ENCODE data around the gene CEPT1. TPM values are rescaled to one million over a fixed set of nuclear protein-coding genes. Genes with fewer than 3 reads are reported as not detected.

Gene CEPT1
- total RNA-seq, 4 donors from 2014 or later, result 12.6 to 82.3 (median 35.8) TPM

GRCh38 chr1:111193712-111194480, 53.9 kb downstream of the CEPT1 start:
- no peaks in the 10 kb centered on the region for H3K4me1 ChIP-seq
- no peak overlapping the region for H3K27ac ChIP-seq
- TF ChIP-seq CTCF (IDR thresholded peaks at IDR 0.05) (no peak), POLR2A (IDR thresholded peaks at IDR 0.05) (no peak)
- no peaks in the 10 kb centered on the region for H3K36me3 ChIP-seq
- H3K4me3 ChIP-seq, result no peak overlapping the region
- H3K27me3 ChIP-seq, result no peaks in the 10 kb centered on the region
- H3K9me3 ChIP-seq, result no peaks in the 10 kb centered on the region
- DNase-seq, result no peak
- intact Hi-C loops (cut with DNase I; ENCODE audit: low total_unique reads), result no loop called here

GRCh38 chr1:111195002-111195684, 55.1 kb downstream of the CEPT1 start:
- Histone ChIP-seq H3K27ac (no peak overlapping the region), H3K4me1 (no peaks in the 10 kb centered on the region), H3K9me3 (no peaks in the 10 kb centered on the region), H3K36me3 (no peaks in the 10 kb centered on the region), H3K27me3 (no peaks in the 10 kb centered on the region), H3K4me3 (no peak overlapping the region)
- no peak for TF ChIP-seq POLR2A (IDR thresholded peaks at IDR 0.05)
- no peak for TF ChIP-seq CTCF (IDR thresholded peaks at IDR 0.05)
- DNase-seq, result no peak
- intact Hi-C loops (cut with DNase I; ENCODE audit: low total_unique reads), result no loop called here

- no peaks in the 10 kb centered on the region for H3K9me3 ChIP-seq
- no peak for DNase-seq
- no peaks in the 10 kb centered on the region for H3K36me3 ChIP-seq
- TF ChIP-seq POLR2A (IDR thresholded peaks at IDR 0.05) (no peak), CTCF (IDR thresholded peaks at IDR 0.05) (no peak)
- no peaks in the 10 kb centered on the region for H3K4me1 ChIP-seq
- no peak overlapping the region for H3K27ac ChIP-seq
- H3K27me3 ChIP-seq, result no peaks in the 10 kb centered on the region
- no peak overlapping the region for H3K4me3 ChIP-seq
- intact Hi-C loops (cut with DNase I; ENCODE audit: low total_unique reads), result no loop called here
Observed at GRCh38 chr1:111196213-111196612, 56.2 kb downstream of the CEPT1 start.

- Histone ChIP-seq H3K4me3 (no peak overlapping the region), H3K27me3 (no peaks in the 10 kb centered on the region), H3K27ac (no peak overlapping the region), H3K4me1 (no peaks in the 10 kb centered on the region), H3K36me3 (no peaks in the 10 kb centered on the region), H3K9me3 (no peaks in the 10 kb centered on the region)
- DNase-seq, result no peak
- intact Hi-C loops (cut with DNase I; ENCODE audit: low total_unique reads), result no loop called here
- no peak for TF ChIP-seq POLR2A (IDR thresholded peaks at IDR 0.05)
- TF ChIP-seq CTCF (IDR thresholded peaks at IDR 0.05), result no peak
Observed at GRCh38 chr1:111197598-111198284, 57.7 kb downstream of the CEPT1 start.

- no peaks in the 10 kb centered on the region for H3K27me3 ChIP-seq
- H3K4me3 ChIP-seq, result no peak overlapping the region
- H3K36me3 ChIP-seq, result no peaks in the 10 kb centered on the region
- DNase-seq, result no peak
- TF ChIP-seq CTCF (IDR thresholded peaks at IDR 0.05) (no peak), POLR2A (IDR thresholded peaks at IDR 0.05) (no peak)
- intact Hi-C loops (cut with DNase I; ENCODE audit: low total_unique reads), result no loop called here
- no peaks in the 10 kb centered on the region for H3K9me3 ChIP-seq
- H3K4me1 ChIP-seq, result no peaks in the 10 kb centered on the region
- no peak overlapping the region for H3K27ac ChIP-seq
Observed at GRCh38 chr1:111198836-111199235, 58.8 kb downstream of the CEPT1 start.
